ENCODE measurements around the gene PSMC2. TPM values are rescaled to one million over a fixed set of nuclear protein-coding genes. Genes with fewer than 3 reads are reported as not detected.
"Not testable (repeated sequence)": the region's sequence is repeated elsewhere in the genome, so short reads cannot be mapped to it uniquely, and the experiment has no call there.

The PSMC2 gene
- polyA plus RNA-seq, 3 donors from 2014 or later = 115 to 185 (median 126) TPM

DNA sequence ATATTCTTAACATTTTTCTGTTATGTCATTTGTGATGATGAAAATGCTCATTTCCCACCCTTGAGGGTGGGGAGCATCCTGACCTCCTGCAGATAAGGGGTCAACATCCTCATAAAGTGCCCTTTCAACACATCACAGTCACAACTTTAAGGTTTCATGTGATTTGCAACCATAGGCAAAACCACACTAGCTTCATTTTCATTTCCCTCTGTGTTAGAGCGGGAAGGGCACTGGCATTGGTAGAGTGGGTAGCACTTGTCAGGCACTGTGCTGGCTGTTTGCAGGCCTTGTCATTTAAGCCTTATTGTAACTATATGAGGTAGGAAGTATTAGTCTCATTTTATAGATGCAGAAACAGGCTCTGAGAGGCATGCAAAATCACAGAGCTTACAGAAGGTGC lies 39.8 kb downstream of the PSMC2 start:
- H3K27ac Mint-ChIP-seq = no peak overlapping the region
- no peak for DNase-seq
- no peak overlapping the region for H3K4me3 Mint-ChIP-seq
- H3K4me1 Mint-ChIP-seq = no peaks in the 10 kb centered on the region
- peaks cover 0 to 5% (median 0%) of the 10 kb centered on the region in 3 donors for H3K27me3 Mint-ChIP-seq (ENCODE audit: low read depth in 3 of 3)
- H3K9me3 Mint-ChIP-seq = no peaks in the 10 kb centered on the region
- H3K36me3 Mint-ChIP-seq = no peaks in the 10 kb centered on the region

DNA sequence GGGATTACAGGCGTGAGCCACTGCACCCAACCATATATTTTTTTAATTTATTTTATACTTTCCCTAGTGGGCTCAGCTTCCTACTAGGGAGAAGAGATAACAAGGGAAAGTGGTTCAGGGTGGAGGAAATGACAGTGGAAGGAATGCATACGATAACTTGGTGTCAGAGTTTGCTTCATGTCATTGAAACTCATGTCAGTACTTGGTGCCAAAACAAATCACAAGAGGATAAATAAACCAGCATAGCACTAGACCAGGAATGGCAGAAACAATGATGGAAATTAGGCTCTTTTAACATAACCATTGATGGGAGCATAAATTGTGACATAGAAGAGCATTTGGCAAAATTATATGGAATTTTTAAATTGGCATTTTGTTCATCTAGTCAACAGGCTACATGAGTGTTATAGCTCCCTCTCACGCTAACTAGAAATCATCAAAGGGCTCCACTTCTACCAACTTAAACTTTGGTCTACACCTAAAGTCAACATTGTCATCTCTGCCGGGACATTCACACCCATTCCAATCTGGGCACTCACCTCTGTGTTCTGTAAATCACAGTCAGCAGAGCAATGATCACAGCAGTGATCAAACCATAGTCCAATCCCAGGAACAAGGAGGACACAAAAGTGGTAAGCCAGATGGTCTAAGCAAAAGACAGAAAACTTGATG lies 41.2 kb downstream of the PSMC2 start:
- Mint-ChIP-seq H3K4me1 (no peaks in the 10 kb centered on the region), H3K9me3 (no peaks in the 10 kb centered on the region), H3K27ac (no peak overlapping the region)

DNA sequence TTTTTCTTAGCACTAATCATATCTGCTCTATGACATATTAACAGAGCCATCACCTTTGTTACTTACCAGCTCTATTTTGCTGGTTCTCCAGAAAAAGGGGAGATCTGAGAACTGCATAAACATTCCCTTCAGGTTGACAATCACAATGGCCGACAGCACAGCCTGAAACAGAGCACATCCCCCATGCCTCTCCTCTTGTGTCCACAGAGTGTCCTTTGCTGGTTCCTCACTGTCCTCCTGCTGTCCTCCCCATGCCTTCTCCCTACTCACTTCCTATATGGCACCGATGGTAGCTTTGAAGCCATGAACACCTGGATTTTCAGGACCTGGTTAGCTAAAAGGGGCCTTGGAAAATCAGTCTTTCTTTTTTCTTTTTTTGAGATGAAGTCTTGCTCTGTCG lies 41.8 kb downstream of the PSMC2 start:
- H3K4me1 Mint-ChIP-seq = no peaks in the 10 kb centered on the region
- no peak for DNase-seq
- H3K27me3 Mint-ChIP-seq (ENCODE audit: low read depth in 3 of 3) = peaks cover 0 to 5% (median 1%) of the 10 kb centered on the region in 3 donors
- H3K9me3 Mint-ChIP-seq = no peaks in the 10 kb centered on the region
- H3K4me3 Mint-ChIP-seq = no peak overlapping the region
- no peak overlapping the region for H3K27ac Mint-ChIP-seq
- no peaks in the 10 kb centered on the region for H3K36me3 Mint-ChIP-seq

More for the DNA sequence above, 41.2 kb downstream of the PSMC2 start:
- no peak for DNase-seq
- Mint-ChIP-seq H3K27me3 (ENCODE audit: low read depth in 3 of 3) (peaks cover 0 to 5% (median 0%) of the 10 kb centered on the region in 3 donors), H3K4me3 (no peak overlapping the region), H3K36me3 (no peaks in the 10 kb centered on the region)

DNA sequence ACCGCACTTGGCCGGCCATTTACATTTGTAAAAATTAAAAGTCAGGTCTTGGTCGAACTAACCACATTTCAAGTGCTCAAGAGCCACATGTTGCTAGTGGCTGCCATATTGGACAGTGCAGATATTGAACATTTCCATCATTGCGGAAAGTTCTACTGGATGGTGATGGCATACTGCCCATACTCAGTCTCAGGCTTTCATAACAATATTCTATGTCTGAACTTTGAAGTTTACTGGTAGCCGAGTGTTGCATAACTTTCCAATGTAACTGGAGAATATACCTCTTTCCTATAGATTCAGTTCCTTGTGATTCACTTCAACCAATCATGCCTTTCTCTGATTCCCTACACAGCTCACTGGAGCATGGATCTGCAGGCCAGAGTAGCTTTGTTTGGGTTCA lies 43.7 kb downstream of the PSMC2 start:
- Mint-ChIP-seq H3K4me1 (no peaks in the 10 kb centered on the region), H3K36me3 (no peaks in the 10 kb centered on the region), H3K27me3 (ENCODE audit: low read depth in 3 of 3) (peaks cover 0 to 7% (median 4%) of the 10 kb centered on the region in 3 donors), H3K27ac (no peak overlapping the region), H3K9me3 (no peaks in the 10 kb centered on the region), H3K4me3 (no peak overlapping the region)
- DNase-seq = no peak

DNA sequence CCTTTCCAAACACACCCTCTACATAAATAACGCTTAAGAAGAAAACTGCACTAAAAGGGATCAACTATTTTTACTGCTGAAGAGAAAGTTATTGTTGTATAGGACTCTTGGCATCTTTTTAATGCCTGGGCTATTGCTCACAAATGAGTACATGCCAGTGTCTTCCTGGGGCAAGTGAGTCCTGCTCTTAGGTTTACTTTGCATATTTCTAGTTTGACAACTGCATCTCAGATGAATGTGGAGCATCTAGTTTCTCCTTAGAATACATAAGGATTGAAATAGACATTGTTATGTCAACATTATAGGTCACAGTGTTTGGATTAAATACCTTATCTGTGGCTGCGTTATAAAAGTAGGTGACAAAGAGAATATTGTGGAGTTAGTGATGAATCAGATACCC lies 44.5 kb downstream of the PSMC2 start:
- Mint-ChIP-seq H3K36me3 (no peaks in the 10 kb centered on the region), H3K27ac (no peak overlapping the region), H3K4me1 (no peaks in the 10 kb centered on the region), H3K9me3 (no peaks in the 10 kb centered on the region), H3K27me3 (ENCODE audit: low read depth in 3 of 3) (peaks cover 0 to 10% (median 4%) of the 10 kb centered on the region in 3 donors), H3K4me3 (no peak overlapping the region)
- no peak for DNase-seq

DNA sequence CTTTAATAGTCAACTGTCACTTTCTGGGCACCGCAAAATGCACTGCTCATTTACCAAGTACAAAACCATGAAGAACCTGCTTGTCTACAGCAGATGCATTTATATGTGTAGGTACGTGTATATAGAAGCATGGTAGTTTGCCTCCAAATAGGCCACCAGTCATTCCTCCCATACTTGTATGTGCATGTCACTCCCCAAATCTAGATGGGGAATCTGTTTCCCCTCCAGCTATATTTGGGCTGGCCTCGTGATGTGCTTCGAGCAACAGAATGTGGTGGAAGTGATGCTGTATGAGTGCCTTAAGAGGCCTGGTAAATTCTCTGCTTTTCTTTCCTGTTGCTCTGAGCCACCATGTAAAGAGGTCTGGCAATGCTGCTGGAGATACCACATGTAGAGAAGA lies 47.1 kb downstream of the PSMC2 start:
- Mint-ChIP-seq H3K27me3 (ENCODE audit: low read depth in 3 of 3) (peaks cover 0 to 7% (median 5%) of the 10 kb centered on the region in 3 donors), H3K27ac (no peak overlapping the region), H3K36me3 (no peaks in the 10 kb centered on the region), H3K9me3 (no peaks in the 10 kb centered on the region), H3K4me1 (no peaks in the 10 kb centered on the region), H3K4me3 (no peak overlapping the region)
- no peak for DNase-seq

DNA sequence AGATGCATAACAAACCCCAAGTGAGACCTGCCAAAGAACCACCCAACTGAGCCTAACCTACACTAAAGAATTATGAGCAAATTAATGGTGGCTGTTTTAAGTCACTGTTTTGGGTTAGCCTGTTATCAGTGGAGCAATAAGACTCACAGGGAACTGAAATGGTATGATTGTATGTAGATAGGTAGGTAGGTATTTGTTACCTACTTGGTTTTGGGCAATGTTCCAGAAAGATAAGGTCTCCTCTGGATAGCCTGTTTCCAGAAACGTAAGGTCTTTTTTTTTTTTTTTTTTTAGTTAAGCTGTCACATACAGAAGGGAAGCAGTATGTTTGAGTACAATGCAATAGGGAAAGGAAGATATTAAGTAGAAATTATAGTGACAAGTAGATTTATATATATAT lies 47.6 kb downstream of the PSMC2 start:
- H3K9me3 Mint-ChIP-seq = no peaks in the 10 kb centered on the region
- no peak overlapping the region for H3K27ac Mint-ChIP-seq
- no peak overlapping the region for H3K4me3 Mint-ChIP-seq
- no peaks in the 10 kb centered on the region for H3K36me3 Mint-ChIP-seq
- no peaks in the 10 kb centered on the region for H3K4me1 Mint-ChIP-seq
- H3K27me3 Mint-ChIP-seq (ENCODE audit: low read depth in 3 of 3) = peaks cover 0 to 7% (median 6%) of the 10 kb centered on the region in 3 donors
- DNase-seq = no peak

DNA sequence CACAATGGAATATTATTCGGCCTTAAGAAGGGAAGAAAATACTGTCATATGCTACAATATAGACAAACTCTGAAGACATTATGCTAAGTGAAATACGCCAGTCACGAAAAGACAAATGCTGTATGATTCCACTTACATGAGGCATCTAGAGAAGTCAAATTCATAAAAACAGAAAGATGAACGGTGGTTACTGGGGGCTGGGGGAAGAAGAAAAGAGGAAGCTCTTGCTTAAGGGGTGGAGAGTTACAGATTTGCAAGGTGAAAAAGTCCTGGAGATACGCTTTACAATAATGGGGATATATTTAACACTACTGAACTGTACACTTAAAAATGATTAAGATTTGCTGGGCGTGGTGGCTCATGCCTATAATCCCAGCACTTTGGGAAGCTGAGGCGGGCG lies 49.0 kb downstream of the PSMC2 start:
- H3K27ac Mint-ChIP-seq = no peak overlapping the region
- H3K4me1 Mint-ChIP-seq = no peaks in the 10 kb centered on the region
- no peak overlapping the region for H3K4me3 Mint-ChIP-seq

DNA sequence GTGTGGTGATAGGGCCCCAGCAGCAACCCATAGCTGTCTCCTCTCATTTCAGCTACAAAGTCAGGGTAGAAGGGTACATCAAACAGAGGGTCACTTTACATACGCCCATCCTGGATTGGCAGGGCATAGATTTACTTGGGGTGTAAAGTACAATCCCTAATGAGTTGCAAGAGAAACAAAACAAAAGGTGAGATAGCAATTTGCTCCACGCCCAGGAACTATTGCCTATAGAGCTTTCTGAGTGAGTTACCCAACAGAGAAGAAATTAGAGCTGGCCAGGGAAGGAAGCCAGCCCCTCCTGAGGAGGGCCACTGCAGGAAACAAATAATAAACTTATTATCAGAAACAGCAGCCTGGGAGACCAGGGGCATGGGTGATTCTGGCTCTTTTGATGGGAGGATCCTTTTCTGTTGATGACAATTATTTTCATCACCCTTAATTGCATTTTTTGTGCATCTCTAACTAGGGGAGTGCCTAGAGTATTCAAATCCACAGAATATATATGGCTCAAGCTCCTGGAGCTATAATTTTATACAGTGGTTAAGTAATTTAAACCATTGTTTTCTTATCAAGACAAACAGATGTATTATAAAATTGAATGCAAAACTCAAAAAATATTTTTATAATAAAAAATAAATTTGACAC lies 51.2 kb downstream of the PSMC2 start:
- Mint-ChIP-seq H3K27ac (no peak overlapping the region), H3K4me1 (no peaks in the 10 kb centered on the region), H3K9me3 (no peaks in the 10 kb centered on the region), H3K4me3 (no peak overlapping the region), H3K27me3 (ENCODE audit: low read depth in 3 of 3) (peaks cover 2 to 12% (median 10%) of the 10 kb centered on the region in 3 donors), H3K36me3 (no peaks in the 10 kb centered on the region)
- no peak for DNase-seq

More for the DNA sequence above, 49.0 kb downstream of the PSMC2 start:
- DNase-seq = no peak
- Mint-ChIP-seq H3K27me3 (ENCODE audit: low read depth in 3 of 3) (peaks cover 0 to 7% (median 7%) of the 10 kb centered on the region in 3 donors), H3K36me3 (no peaks in the 10 kb centered on the region), H3K9me3 (no peaks in the 10 kb centered on the region)

DNA sequence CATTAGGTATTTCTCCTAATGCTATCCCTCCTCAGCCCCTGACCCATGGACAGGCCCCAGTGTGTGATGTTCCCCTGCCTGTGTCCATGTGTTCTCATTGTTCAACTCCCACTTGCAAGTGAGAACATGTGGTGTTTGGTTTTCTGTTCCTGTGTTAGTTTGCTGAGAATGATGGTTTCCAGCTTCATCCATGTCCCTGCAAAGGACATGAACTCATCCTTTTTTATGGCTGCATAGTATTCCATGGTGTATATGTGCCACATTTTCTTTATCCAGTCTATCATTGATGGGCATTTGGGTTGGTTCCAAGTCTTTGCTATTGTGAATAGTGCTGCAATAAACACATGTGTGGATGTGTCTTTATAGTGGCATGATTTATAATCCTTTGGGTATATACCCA lies 52.2 kb downstream of the PSMC2 start:
- not testable (repeated sequence) for H3K4me3 Mint-ChIP-seq, H3K4me1 Mint-ChIP-seq, H3K27ac Mint-ChIP-seq, DNase-seq, H3K9me3 Mint-ChIP-seq, H3K36me3 Mint-ChIP-seq
- peaks cover 4 to 10% (median 9%) of the 10 kb centered on the region in 3 donors for H3K27me3 Mint-ChIP-seq (ENCODE audit: low read depth in 3 of 3)

DNA sequence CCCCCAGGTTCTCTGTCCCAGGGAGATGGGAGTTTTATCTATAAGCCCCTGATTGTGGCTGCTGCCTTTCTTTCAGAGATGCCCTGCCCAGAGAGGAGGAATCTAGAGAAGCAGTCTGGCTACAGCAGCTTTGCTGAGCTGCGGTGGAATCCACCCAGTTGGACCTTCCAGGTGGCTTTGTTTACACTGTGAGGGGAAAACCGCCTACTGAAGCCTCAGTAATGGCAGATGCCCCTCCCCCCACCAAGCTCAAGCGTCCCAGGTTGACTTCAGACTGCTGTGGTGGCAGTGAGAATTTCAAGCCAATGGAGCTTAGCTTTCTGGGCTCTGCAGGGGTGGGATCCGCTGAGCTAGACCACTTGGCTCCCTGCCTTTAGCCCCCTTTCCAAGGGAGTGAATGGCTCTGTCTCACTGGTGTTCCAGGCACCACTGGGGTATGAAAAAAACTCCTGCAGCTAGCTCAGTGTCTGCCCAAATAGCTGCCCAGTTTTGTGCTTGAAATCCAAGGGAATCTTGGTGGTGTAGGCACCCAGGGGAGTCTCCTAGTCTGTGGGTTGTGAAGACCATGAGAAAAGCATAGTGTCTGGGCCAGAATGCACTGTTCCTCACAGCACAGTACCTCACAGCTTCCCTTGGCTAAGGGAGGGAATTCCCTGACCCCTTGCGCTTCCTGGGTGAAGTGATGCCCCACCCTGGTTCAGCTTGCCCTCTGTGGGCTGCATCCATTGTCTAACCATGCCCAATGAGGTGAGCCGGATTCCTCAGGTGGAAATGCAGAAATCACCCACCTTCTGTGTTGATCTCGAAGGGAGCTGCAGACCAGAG lies 58.6 kb downstream of the PSMC2 start:
- not testable (repeated sequence) for H3K27ac Mint-ChIP-seq; H3K9me3 Mint-ChIP-seq; H3K27me3 Mint-ChIP-seq (ENCODE audit: low read depth in 3 of 3); DNase-seq; H3K36me3 Mint-ChIP-seq; H3K4me1 Mint-ChIP-seq; H3K4me3 Mint-ChIP-seq

DNA sequence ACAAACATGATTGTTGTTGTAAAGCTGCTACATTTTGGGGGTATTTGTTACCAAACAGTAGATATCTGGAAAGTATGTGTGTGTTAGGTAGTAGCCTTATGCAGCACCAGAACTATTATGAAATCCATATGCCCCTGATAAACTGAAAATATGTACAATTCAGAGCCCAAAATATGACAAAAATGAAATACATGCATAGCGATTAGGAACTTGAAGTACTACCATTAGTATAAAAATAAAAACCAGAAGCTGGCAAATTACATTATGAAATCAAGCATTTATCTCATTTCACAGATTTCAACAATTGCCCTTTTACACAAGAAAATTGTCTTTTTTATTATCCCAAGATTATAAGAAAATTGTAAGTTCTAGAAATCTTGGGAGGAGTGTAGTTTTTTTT lies 64.7 kb downstream of the PSMC2 start:
- H3K9me3 Mint-ChIP-seq = no peaks in the 10 kb centered on the region
- H3K4me3 Mint-ChIP-seq = no peak overlapping the region
- no peaks in the 10 kb centered on the region for H3K4me1 Mint-ChIP-seq
- peaks cover 0 to 9% (median 3%) of the 10 kb centered on the region in 3 donors for H3K27me3 Mint-ChIP-seq (ENCODE audit: low read depth in 3 of 3)
- DNase-seq = no peak
- no peak overlapping the region for H3K27ac Mint-ChIP-seq
- H3K36me3 Mint-ChIP-seq = no peaks in the 10 kb centered on the region

DNA sequence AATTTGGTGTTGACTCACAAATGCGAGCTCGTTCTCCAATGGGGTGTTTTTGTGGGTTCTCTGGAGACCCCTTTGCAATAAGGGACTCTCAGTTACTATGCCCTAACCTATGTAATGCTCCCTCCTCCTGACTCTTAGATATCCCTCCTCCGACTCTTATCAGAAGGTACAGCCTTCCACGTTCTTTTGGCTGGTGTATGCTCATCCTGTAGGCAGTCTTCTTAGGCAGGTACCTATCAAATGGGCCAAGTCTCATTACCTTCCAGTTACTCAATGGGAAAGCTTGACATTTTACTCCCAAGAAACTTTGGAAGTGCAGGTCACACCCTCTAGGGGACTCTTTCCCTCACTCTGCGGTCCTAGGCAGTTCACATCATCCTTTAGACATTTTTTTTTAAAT lies 66.0 kb downstream of the PSMC2 start:
- Mint-ChIP-seq H3K27ac (no peak overlapping the region), H3K4me3 (no peak overlapping the region), H3K36me3 (no peaks in the 10 kb centered on the region), H3K4me1 (no peaks in the 10 kb centered on the region), H3K27me3 (ENCODE audit: low read depth in 3 of 3) (peaks cover 0 to 9% (median 4%) of the 10 kb centered on the region in 3 donors), H3K9me3 (no peaks in the 10 kb centered on the region)
- no peak for DNase-seq

DNA sequence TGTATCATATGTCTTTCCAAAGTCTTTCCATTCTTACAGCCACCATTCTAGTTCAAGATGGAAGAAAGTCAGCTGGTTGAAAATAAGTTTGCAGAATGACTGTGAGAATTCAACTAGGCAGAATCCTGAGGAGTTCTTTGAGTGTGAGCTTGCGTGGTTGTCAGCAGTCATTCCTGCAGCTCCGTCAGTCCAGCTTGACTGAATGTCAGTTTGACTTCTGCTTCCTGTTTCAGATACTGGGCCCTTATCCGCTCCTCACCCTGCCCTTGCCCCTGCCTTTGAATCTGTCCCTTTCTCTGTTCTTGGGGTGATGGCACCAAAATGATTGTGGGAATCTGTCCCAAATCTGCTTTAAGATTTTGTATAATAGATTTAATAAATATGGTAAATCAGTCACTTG lies 70.8 kb downstream of the PSMC2 start:
- no peaks in the 10 kb centered on the region for H3K9me3 Mint-ChIP-seq
- H3K27me3 Mint-ChIP-seq (ENCODE audit: low read depth in 3 of 3) = peaks cover 0 to 24% (median 1%) of the 10 kb centered on the region in 3 donors
- H3K27ac Mint-ChIP-seq = no peak overlapping the region
- no peaks in the 10 kb centered on the region for H3K4me1 Mint-ChIP-seq
- no peaks in the 10 kb centered on the region for H3K36me3 Mint-ChIP-seq
- DNase-seq = no peak
- H3K4me3 Mint-ChIP-seq = no peak overlapping the region
